Stimulated activated CD8-positive, alpha-beta memory T cell treated with anti-CD3 and anti-CD28 coated beads, Interleukin-7, amount 100 ng/mL, for 1 hour (primary cell): ENCODE data around the gene IGFBP2.

Source experiments
- DNase-seq, 2 donors: peaks; one replicate each; pipeline ENCODE4 v3.0.0-alpha.2; 2020; ENCODE audit warnings: low read depth in 2 of 2

Gene IGFBP2

DNA sequence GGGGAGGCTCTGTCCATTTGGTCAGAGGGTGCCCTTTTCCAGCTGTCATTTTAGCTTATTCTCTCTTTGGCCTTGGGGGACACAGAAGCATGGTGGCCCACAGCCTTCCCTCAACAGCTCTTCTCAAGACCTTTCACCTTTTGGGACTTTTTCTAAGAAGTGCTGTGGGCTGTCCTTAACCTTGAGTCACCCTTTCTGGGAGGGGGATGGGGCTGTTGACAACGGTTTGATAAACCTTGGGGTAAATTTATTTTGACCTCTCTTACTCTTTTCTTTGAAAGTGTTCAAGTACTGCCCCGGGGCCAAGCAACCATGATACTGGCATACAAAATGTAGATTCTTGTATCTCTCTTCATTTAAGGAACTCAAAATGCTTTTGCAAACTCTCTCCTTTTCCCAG is 48.5 kb downstream of the IGFBP2 start:
- no peak for DNase-seq

DNA sequence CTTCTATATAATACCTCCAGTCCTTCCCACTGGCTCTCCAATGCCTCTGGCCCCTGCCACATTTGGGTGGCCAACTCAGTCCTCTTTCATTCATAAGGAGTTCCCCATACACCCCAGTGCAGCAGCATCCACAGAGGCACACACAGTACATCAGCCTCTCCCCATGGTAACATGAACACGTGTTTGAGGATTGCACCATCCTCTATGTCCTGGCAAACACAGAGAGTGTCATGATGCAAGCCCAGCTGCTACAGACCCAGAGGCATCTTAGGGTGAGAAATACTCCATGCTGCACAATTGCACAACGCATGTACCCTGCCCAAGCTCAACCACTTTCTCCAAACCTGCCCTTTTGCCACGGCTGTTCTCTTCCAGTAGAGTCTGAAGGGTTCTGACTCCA is 50.6 kb downstream of the IGFBP2 start:
- no peak for DNase-seq

DNA sequence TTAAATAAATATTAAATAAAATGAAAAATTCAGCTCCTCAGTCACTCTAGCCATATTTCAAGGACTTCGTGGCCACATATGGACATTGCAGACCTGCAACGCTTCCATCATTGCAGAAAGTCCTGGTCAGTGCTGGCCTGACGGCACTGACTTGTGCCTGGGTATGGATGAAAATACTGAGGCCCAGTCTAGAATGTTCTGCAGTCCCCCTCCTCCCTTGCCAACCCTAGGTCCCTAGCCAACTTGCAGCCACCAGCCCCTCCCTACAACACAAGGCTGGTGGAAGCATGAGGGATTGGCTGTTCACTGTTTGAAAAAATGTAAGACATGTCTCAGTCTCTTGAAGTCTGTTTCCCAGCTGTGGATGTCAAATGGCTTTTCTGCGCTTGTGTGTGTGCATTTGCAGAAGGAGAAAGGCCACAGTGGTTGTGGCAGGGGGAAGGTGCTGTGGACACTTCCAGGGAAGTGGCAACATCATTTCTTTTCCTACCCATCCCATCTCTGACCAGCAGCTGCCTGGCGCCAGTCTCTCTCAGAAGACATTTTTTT is 52.2 kb downstream of the IGFBP2 start:
- DNase-seq, result no peak

DNA sequence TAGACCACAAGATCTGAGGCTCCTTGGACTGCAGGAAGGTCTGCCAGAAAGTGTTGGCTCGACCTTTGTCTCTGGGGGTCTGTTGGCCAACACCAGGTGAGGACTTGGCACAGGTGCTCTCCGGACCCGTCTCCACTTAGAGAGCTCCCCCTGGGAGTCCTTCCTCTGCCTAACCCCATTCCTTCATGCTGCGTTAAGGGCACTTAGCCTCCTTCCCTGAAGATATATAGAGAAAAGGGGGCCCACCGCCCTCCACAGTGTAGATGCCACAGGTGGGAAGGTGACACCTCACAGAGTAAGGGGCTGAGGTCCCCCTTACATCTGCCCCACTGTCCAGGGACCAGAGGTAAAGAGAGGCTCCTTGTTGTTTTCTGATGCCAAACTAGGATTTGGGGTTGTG is 53.9 kb downstream of the IGFBP2 start:
- no peak for DNase-seq

DNA sequence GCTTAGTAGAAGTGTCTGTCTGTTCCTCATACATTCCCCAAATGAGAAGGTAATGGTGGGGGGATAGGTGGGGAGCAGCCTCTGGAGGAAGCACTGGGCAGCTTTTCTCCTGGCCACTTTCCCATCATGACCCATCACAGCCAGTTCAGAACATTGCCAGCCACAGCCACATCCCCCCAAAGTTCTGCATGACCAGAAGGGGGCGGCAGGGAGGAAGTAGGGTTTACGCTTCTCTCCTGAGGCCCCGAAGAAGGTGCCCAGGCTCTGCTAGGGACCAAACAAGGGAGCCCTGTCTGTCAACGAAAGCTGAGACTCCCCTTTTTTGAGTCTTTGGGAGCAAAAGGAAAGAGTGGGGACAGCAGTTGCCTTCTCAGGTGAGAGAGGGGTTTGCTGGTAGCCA is 54.4 kb downstream of the IGFBP2 start:
- DNase-seq, result no peak

DNA sequence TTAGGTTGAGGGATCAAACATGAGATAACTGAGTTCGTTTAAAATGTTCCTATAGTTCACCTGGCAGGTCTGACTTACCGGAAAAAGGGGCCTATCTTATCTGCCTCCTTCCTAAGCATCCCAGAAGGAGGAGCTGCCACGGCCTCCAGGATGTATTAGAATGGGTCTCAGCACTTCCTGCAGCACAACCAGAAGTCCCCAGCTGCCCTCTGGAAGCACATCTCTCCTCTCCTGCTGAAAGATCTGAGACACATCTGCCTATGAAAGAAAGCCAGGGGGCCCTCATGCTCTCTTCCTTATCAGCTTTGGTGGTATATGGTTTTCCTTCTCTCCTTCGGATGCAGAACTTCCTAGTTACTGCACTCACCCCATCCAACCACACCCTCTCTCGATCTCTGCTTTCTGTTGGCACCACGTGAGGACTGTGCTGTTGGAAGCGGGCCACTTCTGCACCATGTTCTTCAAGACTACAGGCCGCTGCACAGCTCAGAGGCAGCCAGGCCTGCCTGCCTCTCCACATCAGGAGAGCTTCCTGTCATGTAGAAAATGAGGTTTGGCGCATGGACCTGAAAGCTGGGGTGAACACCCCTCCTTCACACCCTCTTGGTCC is 55.6 kb downstream of the IGFBP2 start:
- no peak for DNase-seq

GRCh38 chr2:216689397-216689796 is 56.2 kb downstream of the IGFBP2 start:
- DNase-seq, result no peak

DNA sequence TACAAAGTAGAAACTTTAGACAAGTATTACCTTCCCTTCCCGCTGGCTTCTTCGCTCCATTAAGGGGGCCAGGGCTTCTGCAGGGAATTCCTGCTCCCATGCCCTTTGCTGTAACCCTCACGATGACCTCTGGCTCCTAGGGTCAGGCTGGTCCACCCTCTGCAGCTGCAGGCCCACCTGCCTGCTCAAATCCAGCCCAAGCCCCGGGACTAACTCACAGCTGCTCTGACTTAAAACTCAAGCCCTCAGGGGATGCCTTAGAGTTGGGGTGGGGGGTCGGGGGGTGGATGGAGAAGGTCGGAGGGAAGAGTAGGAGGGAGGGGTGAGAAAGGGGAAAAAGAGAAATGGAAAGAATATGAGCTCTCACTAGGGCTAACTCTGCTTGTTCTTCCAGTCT is 57.2 kb downstream of the IGFBP2 start:
- DNase-seq, result no peak

- DNase-seq, result no peak
Measured at GRCh38 chr2:216690853-216691741, 57.9 kb downstream of the IGFBP2 start.

DNA sequence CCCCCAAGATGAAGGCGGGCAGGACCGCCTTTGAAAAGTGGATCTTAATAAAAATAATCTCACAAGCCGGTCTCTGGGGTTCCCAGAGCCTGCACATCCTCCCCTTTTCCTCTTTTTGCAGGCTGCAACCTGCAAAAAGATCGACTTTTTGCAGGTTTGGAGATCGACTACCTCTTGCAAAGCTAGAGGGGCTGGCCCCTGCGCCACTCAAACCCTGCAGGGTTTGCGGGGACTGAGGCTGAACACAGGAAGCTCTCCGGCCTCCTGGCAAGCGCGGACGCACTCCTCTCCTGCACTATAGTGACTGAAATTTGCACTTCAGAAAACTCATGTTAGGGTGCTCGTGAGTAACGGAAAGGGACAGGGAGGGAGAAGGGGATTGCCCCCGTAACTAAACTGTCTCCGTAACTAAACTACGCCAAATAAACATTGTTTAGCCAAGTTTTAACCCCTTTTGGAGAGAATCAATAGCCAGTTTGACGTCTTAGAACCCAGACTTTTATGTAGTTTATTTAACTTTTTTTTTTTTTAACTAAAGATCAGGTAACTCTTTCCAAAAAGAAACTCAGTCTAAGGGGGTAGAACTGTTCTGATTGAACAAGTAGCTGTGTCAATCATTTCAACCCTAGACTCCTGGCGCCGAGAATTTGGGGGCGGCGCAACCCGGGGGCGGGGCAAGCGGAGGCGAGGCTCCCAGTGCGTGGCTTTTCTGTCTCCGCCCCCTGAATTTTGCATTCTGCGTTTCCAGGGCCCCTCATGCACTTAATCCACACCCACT is 59.6 kb downstream of the IGFBP2 start:
- DNase-seq, result peak; percentile 20 to 34

GRCh38 chr2:216693414-216694080 is 60.3 kb downstream of the IGFBP2 start:
- DNase-seq, result no peak

- DNase-seq, result no peak
Measured at GRCh38 chr2:216694082-216694825, 61.0 kb downstream of the IGFBP2 start.

DNA sequence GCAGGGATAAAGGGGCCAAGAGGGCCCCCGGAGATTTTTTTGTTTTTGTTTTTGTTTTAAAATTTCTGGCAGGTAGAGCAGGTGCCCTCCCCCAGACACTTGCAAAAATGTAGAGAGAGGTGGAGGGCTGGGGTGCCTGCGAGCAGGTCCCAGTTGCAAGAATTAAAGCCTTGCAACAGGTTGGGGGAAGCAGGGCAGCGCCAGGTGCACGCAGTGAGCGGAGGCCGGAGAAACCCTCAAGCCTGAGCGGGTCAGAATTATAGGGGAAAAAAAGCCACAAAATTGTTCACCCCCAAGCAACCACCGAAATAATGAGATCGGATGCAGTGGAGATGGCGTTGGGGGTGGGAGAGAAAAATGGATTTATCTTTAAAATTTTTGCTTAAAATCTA is 61.6 kb downstream of the IGFBP2 start:
- no peak for DNase-seq

DNA sequence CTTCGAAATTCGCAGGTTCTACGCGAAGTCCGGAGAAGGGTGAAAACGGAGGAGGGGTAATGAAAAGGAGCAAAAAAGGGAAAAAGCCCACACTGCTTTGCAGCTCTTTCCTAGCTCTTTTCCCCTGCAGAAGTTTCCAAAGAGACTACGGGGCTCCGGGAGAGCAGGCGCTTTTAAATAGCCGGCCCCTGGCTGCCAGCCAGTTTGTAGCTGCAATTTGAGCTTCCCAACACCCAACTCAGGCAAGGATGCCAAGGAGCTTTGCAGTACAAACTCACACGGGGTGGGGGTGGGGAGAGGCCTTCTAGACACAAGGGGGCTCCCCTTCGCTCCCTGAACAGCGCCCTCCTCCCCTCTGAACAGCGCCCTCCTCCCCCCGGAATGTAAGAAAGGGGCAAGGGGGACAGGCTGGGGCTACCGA is 62.2 kb downstream of the IGFBP2 start, which contains the start of gene IGFBP5:
TSS of gene IGFBP5 (minus strand) at position 149 of the 421 bp plus-strand sequence. CDS start 774 bp downstream, outside the sequence.
- DNase-seq, result no peak

- no peak for DNase-seq
Measured at GRCh38 chr2:216696321-216696720, 63.1 kb downstream of the IGFBP2 start.

DNA sequence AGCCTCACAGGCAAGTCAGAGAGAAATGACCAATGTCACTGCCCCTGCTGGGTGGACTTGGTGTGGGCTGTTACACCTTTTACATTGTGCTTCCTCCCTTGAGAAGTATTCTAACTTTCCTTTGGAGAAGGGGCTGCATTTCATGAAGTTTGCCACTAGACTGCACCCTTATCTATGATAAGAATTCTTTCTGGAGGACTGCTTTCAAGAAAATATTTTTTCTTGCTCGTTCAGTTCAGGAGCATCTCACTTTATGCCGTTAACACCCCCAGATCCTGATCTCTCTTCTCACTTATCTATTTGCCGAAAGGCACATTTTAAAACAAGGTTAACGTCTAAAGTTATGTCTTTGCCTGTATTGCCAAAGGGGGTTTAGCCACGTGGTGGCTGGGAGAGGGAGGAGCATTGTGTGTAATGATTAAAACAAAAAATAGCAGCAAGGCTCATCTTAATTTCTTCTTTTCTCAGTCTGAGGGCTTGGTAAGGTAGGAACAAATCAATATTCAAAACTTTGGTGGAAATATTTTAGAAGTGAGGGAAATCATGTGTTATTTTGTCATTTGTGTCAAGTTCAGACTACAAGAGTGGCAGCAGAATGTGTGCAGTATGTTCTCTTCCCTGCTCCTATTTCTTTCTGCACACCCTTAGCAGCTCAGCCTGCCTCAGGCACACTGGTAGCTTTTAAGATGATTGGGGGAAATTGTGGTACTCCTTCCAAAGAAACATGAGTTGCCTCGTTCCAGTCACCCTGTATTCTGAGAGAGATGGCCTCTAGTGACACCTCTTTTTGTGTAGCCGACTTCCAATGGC is 63.7 kb downstream of the IGFBP2 start:
- no peak for DNase-seq

DNA sequence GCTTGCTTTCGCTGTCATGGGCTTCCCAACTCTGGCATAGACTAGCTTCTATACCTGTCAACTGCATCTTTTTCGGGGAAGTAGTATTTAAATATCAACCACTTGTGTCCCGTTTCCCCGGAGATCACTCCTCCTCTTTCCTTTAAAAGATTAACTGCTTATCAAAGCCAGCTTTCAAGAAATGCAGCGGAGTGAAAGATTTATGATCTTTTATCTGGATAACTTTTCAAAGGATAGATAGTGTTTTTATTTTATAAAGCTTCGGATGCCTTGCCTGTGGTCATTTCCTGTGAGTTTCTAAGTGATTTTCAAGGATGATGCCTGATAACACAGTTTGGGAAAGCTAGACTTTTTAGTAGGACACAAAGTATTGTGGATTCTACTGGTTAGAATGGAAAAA is 65.1 kb downstream of the IGFBP2 start:
- DNase-seq, result no peak

DNA sequence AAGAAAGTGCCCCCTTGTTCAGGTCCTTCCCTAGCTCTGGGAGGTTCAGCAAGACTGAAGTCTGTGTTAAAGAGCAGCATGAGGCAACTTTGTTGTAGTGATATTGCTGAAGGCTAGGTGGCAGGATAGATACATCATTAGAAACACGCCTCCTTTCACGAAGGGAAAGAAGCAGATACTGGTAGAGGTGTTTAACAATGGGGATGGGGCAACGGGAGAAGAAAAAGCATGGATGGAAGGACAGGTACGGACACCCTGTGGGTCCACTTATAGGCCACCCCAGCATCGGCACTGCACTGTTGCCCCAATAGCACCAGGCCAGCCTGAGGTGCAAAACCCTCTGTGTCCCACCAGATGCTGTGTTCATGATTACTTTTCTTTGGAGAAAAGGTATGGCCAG is 65.7 kb downstream of the IGFBP2 start:
- no peak for DNase-seq

- DNase-seq, result no peak
Measured at GRCh38 chr2:216700088-216700567, 66.9 kb downstream of the IGFBP2 start.

DNA sequence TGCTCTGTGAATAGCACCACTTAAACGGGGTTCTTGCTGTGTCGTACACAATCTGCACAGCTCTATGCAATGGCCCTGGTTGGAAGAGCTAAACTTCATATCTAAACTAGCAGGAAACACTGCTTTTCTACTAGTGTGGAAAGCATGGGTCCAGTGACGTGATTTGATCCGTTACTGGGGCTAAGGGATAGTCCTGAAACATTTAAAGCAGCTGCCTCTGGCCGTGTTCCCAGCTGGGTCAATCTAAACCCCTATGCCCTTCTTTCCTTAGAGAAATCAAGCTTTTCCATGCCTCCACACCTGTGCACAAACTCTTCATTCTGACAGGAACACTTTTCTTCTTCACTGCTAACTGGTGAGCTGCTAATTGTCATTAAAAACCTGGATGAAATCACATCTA is 67.6 kb downstream of the IGFBP2 start:
- no peak for DNase-seq
